CD4-positive, alpha-beta T cell (primary cell): Measurements from ENCODE around the gene TCHP. TPM values are rescaled to one million over a fixed set of nuclear protein-coding genes. Genes with fewer than 3 reads are reported as not detected.

Source experiments
- ATAC-seq: fragments of 200-7000 bp; cut with Tn5 transposase; one replicate; pipeline ENCODE4 v1.10.0; 2022; ENCODE audit warnings: mild to moderate bottlenecking; ENCODE audit not compliant: poor library complexity
- CTCF ChIA-PET: fragments of 350-600 bp; sonication (Branson Sonifier 250); formaldehyde crosslinking; loops from one replicate; lab custom pipeline; 2021; ENCODE audit warnings: antibody characterized with exemption, inconsistent platforms; lab: Charles Lee
- POLR2A ChIA-PET: fragments of 350-600 bp; sonication (Branson Sonifier 250); formaldehyde crosslinking; loops from one replicate; lab custom pipeline; 2021; ENCODE audit warnings: antibody characterized with exemption, inconsistent platforms; lab: Charles Lee
- DNase-seq, 14 experiments: peaks; one replicate each; pipeline ENCODE4 v3.0.0-alpha.2; 2013 to 2020; ENCODE audit warnings: mixed read lengths in 2 of 14
- H3K27ac ChIP-seq, 2 donors: one replicate each; pipeline versions ENCODE4 v1.5.1 to v1.7.0; 2013; ENCODE audit warnings: low read length in 2 of 2, low read depth in 1 of 2, mild to moderate bottlenecking in 1 of 2
- H3K27me3 ChIP-seq, 2 experiments: 1 replicate in 1 of 2; 2 replicates in 1 of 2; pipeline versions ENCODE4 v1.6.1 to v1.7.0; 2013; ENCODE audit warnings: low read length in 2 of 2, control low read depth in 1 of 2, mild to moderate bottlenecking in 1 of 2, moderate library complexity in 1 of 2; ENCODE audit not compliant: insufficient read depth in 2 of 2, control insufficient read depth in 1 of 2
- H3K36me3 ChIP-seq: one replicate; pipeline ENCODE4 v1.6.1; 2013; ENCODE audit warnings: low read length, control low read depth; ENCODE audit not compliant: insufficient read depth
- H3K4me1 ChIP-seq: one replicate; pipeline ENCODE4 v1.6.1; 2013; ENCODE audit warnings: low read length, control low read depth; ENCODE audit not compliant: insufficient read depth
- H3K4me3 ChIP-seq: one replicate; pipeline ENCODE4 v1.5.1; 2013; ENCODE audit warnings: mild to moderate bottlenecking, low read length, moderate library complexity
- H3K9me3 ChIP-seq, 2 experiments: 1 replicate in 1 of 2; 2 replicates in 1 of 2; pipeline versions ENCODE4 v1.6.1 to v1.7.0; 2013; ENCODE audit warnings: low read length in 2 of 2, mild to moderate bottlenecking in 2 of 2, control low read depth in 1 of 2, moderate library complexity in 1 of 2; ENCODE audit not compliant: control insufficient read depth in 1 of 2, insufficient read depth in 1 of 2
- H3K27ac Mint-ChIP-seq: one replicate; pipeline ENCODE4 v1.8.0; 2020; ENCODE audit warnings: mixed read lengths
- H3K27me3 Mint-ChIP-seq: one replicate; pipeline ENCODE4 v1.8.0; 2021; ENCODE audit warnings: mixed read lengths
- H3K36me3 Mint-ChIP-seq: one replicate; pipeline ENCODE4 v1.8.0; 2021; ENCODE audit warnings: low read depth, mixed read lengths
- H3K4me1 Mint-ChIP-seq: one replicate; pipeline ENCODE4 v1.8.0; 2021; ENCODE audit warnings: low read depth, mixed read lengths
- H3K4me3 Mint-ChIP-seq: one replicate; pipeline ENCODE4 v1.8.0; 2020; ENCODE audit warnings: mild to moderate bottlenecking, mixed read lengths
- H3K9me3 Mint-ChIP-seq: one replicate; pipeline ENCODE4 v1.8.0; 2020; ENCODE audit warnings: mixed read lengths
- intact Hi-C, 2 experiments: fragments of 100-400 bp; cut with DNase I in 1 of 2; cut with micrococcal nuclease in 1 of 2; formaldehyde crosslinking; loops; one replicate each; pipeline versions ENCODE4 v1.15.1 to v1.9.0; 2023 to 2025; cut with DNase I, micrococcal nuclease
- total RNA-seq, 174 experiments: library from RNA in 2 of 174; stranded (reverse) in 2 of 174; gene quantifications; one replicate each; pipeline ENCODE4 v1.2.3 and lab custom pipeline; 2021 to 2026
- TF ChIP-seq, protein P1 (sequence below): fragments of 200-600 bp; IDR thresholded peaks from one replicate; pipeline ENCODE4 v1.8.0; 2022; ENCODE audit warnings: antibody characterized with exemption, mild to moderate bottlenecking

Gene TCHP
- total RNA-seq, 2 experiments from 2014 or later = 13.2 to 13.6 TPM

- H3K27ac ChIP-seq = no peak overlapping the region
- no peaks in the 10 kb centered on the region for H3K27me3 ChIP-seq
- H3K36me3 ChIP-seq = peaks cover 81% of the 10 kb centered on the region
- ChIA-PET POLR2A (interaction anchor here (0.6 to 1.4 kb wide), 2 partner anchors 10 to 48 kb away, joined by 3 to 5 read pairs; partner anchors contain the start of gene TCHP), CTCF (no interaction called here)
- H3K27ac Mint-ChIP-seq = peak overlapping the region; percentile 71
- H3K36me3 Mint-ChIP-seq = peaks cover 79% of the 10 kb centered on the region
- H3K4me1 ChIP-seq = peaks cover 20% of the 10 kb centered on the region
- no peak overlapping the region for H3K4me3 Mint-ChIP-seq
- DNase-seq (no peak), ATAC-seq (no peak)
- H3K4me1 Mint-ChIP-seq = peaks cover 32% of the 10 kb centered on the region
- H3K9me3 ChIP-seq = no peaks in the 10 kb centered on the region
- H3K9me3 Mint-ChIP-seq = no peaks in the 10 kb centered on the region
- intact Hi-C loops = no loop called here
- H3K27me3 Mint-ChIP-seq = no peaks in the 10 kb centered on the region
- H3K4me3 ChIP-seq = no peak overlapping the region
- TF ChIP-seq, protein P1, sequence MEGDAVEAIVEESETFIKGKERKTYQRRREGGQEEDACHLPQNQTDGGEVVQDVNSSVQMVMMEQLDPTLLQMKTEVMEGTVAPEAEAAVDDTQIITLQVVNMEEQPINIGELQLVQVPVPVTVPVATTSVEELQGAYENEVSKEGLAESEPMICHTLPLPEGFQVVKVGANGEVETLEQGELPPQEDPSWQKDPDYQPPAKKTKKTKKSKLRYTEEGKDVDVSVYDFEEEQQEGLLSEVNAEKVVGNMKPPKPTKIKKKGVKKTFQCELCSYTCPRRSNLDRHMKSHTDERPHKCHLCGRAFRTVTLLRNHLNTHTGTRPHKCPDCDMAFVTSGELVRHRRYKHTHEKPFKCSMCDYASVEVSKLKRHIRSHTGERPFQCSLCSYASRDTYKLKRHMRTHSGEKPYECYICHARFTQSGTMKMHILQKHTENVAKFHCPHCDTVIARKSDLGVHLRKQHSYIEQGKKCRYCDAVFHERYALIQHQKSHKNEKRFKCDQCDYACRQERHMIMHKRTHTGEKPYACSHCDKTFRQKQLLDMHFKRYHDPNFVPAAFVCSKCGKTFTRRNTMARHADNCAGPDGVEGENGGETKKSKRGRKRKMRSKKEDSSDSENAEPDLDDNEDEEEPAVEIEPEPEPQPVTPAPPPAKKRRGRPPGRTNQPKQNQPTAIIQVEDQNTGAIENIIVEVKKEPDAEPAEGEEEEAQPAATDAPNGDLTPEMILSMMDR = no peak
Observed at GRCh38 chr12:109948368-109948767, 48.3 kb downstream of the TCHP start.

- ChIA-PET POLR2A (interaction anchor here (0.6 kb wide), 1 partner anchor 10 kb away, joined by 5 read pairs; no protein-coding TSS in a partner anchor), CTCF (no interaction called here)
- intact Hi-C loops = no loop called here
- no peaks in the 10 kb centered on the region for H3K27me3 ChIP-seq
- Mint-ChIP-seq H3K36me3 (peaks cover 85% of the 10 kb centered on the region), H3K4me1 (peaks cover 32% of the 10 kb centered on the region), H3K27me3 (no peaks in the 10 kb centered on the region), H3K4me3 (no peak overlapping the region), H3K9me3 (no peaks in the 10 kb centered on the region), H3K27ac (peak overlapping the region; percentile 68)
- peaks cover 82% of the 10 kb centered on the region for H3K36me3 ChIP-seq
- DNase-seq = no peak
- H3K4me1 ChIP-seq = peaks cover 20% of the 10 kb centered on the region
- no peak for ATAC-seq
- no peak overlapping the region for H3K27ac ChIP-seq
- TF ChIP-seq, protein P1 = no peak
- H3K9me3 ChIP-seq = no peaks in the 10 kb centered on the region
- no peak overlapping the region for H3K4me3 ChIP-seq
Observed at GRCh38 chr12:109949089-109949488, 49.0 kb downstream of the TCHP start.

GRCh38 chr12:109950625-109951024 lies 50.6 kb downstream of the TCHP start:
- Mint-ChIP-seq H3K9me3 (no peaks in the 10 kb centered on the region), H3K27me3 (no peaks in the 10 kb centered on the region), H3K4me1 (peaks cover 32% of the 10 kb centered on the region), H3K36me3 (peaks cover 90% of the 10 kb centered on the region), H3K27ac (peak overlapping the region; percentile 68), H3K4me3 (no peak overlapping the region)
- peaks cover 20% of the 10 kb centered on the region for H3K4me1 ChIP-seq
- ChIA-PET POLR2A (no interaction called here), CTCF (no interaction called here)
- ATAC-seq = no peak
- peaks cover 74% of the 10 kb centered on the region for H3K36me3 ChIP-seq
- H3K4me3 ChIP-seq = no peak overlapping the region
- DNase-seq = no peak
- TF ChIP-seq, protein P1 = no peak
- no peak overlapping the region for H3K27ac ChIP-seq
- intact Hi-C loops = no loop called here
- no peaks in the 10 kb centered on the region for H3K9me3 ChIP-seq
- H3K27me3 ChIP-seq = no peaks in the 10 kb centered on the region
